A549 (cell line): Measurements from ENCODE around the gene FAM131C.

Experiments used
- BHLHE40 ChIP-seq: IDR thresholded peaks from 2 replicates; pipeline ENCODE4 v1.6.1; 2012; ENCODE audit warnings: low read depth, low read length, inconsistent platforms
- CHD2 ChIP-seq: fragments of 150-350 bp; IDR thresholded peaks from 2 replicates; pipeline ENCODE4 v1.6.1; 2014; ENCODE audit warnings: low read length; ENCODE audit not compliant: partially characterized antibody
- CHD4 ChIP-seq: fragments of 200-600 bp; sonication (generic); IDR thresholded peaks from 2 replicates; pipeline ENCODE4 v1.6.1; 2016; ENCODE audit warnings: antibody characterized with exemption, mild to moderate bottlenecking, borderline replicate concordance
- EP300 ChIP-seq, 2 experiments: fragments of >200 bp; sonication (Bioruptor Twin); formaldehyde crosslinking; IDR thresholded peaks; 2 replicates in 1 of 2; 3 replicates in 1 of 2; pipeline ENCODE4 v1.6.1; 2016 to 2017
- GATA3 ChIP-seq: IDR thresholded peaks from 2 replicates; pipeline ENCODE4 v1.6.1; 2012; ENCODE audit warnings: borderline replicate concordance
- KDM1A ChIP-seq: fragments of 200-600 bp; sonication (generic); IDR thresholded peaks from 2 replicates; pipeline ENCODE4 v1.6.1; 2016; ENCODE audit warnings: low read depth, mild to moderate bottlenecking
- MAZ ChIP-seq: fragments of 150-350 bp; IDR thresholded peaks from 2 replicates; pipeline ENCODE4 v1.6.1; 2014; ENCODE audit warnings: antibody characterized with exemption, low read depth, low read length, borderline replicate concordance
- POLR2A ChIP-seq: IDR thresholded peaks from 2 replicates; pipeline ENCODE4 v1.6.1; 2012; ENCODE audit warnings: mild to moderate bottlenecking, low read length
- RCOR1 ChIP-seq: fragments of 150-350 bp; IDR thresholded peaks from 2 replicates; pipeline ENCODE4 v1.6.1; 2014; ENCODE audit warnings: antibody characterized with exemption, low read length, low read depth
- SREBF2 ChIP-seq: fragments of 450-650 bp; IDR thresholded peaks from 2 replicates; pipeline ENCODE4 v1.6.1; 2014; ENCODE audit warnings: mild to moderate bottlenecking, moderate library complexity
- TF ChIP-seq, protein P1 (sequence below): fragments of >200 bp; sonication (Bioruptor Twin); formaldehyde crosslinking; IDR thresholded peaks from 3 replicates; pipeline ENCODE4 v1.5.1; 2016
- TF ChIP-seq, protein P2 (sequence below): fragments of >200 bp; sonication (Bioruptor Twin); formaldehyde crosslinking; IDR thresholded peaks from 3 replicates; pipeline ENCODE4 v1.6.1; 2016

DNA sequence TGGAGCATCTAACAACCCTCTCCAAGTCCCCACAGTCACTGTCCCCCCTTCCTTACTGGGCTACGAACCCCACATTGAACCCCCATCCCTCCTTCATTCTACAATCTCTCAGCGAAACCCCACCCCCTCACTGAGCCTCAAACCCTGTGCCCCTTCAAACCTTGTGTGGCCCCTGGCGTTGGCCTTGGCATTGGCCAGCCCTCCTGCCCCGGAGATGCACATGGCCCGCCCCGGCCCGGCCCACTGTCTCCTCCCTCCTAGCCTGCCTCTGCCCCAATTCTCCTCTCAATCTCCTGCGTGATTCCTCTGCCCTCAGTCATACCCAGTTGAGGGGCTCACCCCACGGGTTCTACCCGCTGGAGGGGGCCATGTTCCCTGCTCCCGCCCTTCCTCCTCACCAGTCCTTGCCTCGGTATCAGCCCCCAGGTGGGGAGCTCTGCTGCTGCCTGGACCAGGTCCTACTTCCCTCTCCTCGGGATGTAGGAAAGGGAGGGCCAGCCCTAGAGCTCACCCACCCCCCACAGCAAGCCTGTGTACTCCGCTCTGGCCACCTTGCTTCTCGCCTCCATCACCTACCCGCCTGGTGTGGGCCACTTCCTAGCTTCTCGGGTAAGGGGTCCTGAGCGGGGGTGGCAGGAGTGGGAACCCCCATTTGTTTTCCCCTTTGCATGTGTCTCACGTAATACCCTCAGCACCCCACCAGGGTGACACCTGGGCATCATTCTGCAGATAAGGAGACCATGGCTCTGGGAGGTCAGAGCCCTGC lies 45.0 kb downstream of the FAM131C start:
- TF ChIP-seq, protein P1, sequence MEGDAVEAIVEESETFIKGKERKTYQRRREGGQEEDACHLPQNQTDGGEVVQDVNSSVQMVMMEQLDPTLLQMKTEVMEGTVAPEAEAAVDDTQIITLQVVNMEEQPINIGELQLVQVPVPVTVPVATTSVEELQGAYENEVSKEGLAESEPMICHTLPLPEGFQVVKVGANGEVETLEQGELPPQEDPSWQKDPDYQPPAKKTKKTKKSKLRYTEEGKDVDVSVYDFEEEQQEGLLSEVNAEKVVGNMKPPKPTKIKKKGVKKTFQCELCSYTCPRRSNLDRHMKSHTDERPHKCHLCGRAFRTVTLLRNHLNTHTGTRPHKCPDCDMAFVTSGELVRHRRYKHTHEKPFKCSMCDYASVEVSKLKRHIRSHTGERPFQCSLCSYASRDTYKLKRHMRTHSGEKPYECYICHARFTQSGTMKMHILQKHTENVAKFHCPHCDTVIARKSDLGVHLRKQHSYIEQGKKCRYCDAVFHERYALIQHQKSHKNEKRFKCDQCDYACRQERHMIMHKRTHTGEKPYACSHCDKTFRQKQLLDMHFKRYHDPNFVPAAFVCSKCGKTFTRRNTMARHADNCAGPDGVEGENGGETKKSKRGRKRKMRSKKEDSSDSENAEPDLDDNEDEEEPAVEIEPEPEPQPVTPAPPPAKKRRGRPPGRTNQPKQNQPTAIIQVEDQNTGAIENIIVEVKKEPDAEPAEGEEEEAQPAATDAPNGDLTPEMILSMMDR, result no peak
- no peak for TF ChIP-seq EP300 (IDR thresholded peaks at IDR 0.05)
- no peak for TF ChIP-seq SREBF2
- TF ChIP-seq RCOR1, result no peak
- TF ChIP-seq KDM1A, result no peak
- TF ChIP-seq, protein P2, sequence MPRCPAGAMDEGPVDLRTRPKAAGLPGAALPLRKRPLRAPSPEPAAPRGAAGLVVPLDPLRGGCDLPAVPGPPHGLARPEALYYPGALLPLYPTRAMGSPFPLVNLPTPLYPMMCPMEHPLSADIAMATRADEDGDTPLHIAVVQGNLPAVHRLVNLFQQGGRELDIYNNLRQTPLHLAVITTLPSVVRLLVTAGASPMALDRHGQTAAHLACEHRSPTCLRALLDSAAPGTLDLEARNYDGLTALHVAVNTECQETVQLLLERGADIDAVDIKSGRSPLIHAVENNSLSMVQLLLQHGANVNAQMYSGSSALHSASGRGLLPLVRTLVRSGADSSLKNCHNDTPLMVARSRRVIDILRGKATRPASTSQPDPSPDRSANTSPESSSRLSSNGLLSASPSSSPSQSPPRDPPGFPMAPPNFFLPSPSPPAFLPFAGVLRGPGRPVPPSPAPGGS, result no peak
- TF ChIP-seq POLR2A, result no peak
- TF ChIP-seq BHLHE40, result no peak
- TF ChIP-seq CHD2, result no peak
- TF ChIP-seq MAZ, result no peak
- TF ChIP-seq GATA3, result no peak
- no peak for TF ChIP-seq CHD4
